Left colon (tissue), 2 donors: ENCODE results near the gene CREB3L2. TPM values are rescaled to one million over a fixed set of nuclear protein-coding genes. Genes with fewer than 3 reads are reported as not detected.
"Not testable (repeated sequence)": the region's sequence is repeated elsewhere in the genome, so short reads cannot be mapped to it uniquely, and the experiment has no call there.

Experiments
- ATAC-seq: fragments of 200-7000 bp; cut with Tn5 transposase; one replicate; pipeline ENCODE4 v1.9.1; 2020; ENCODE audit warnings: mild to moderate bottlenecking, moderate library complexity
- DNase-seq, 2 donors: peaks; one replicate each; pipeline ENCODE4 v3.0.0-alpha.2; 2020
- intact Hi-C, 2 donors: fragments of 100-400 bp; cut with DNase I in 1 of 2; cut with micrococcal nuclease in 1 of 2; formaldehyde crosslinking; loops; one replicate each; pipeline versions ENCODE4 v1.11.2 to v1.14.0; 2022; cut with DNase I, micrococcal nuclease
- total RNA-seq, 2 donors: library from RNA; stranded (reverse); fragmentation: NEBNext Ultra II Directional; extraction: Animal tissue kit (Norgen Biotek cat#: 25700); gene quantifications; one replicate each; pipeline ENCODE4 v1.2.1, GENCODE V29; 2021
- donor health status: DM: no; HTN: no; CAD: no.
- donor health status: DM: yes; HTN: yes; CAD: no.

CREB3L2 gene
- total RNA-seq, 2 donors from 2014 or later = 39.2 to 41.5 TPM

DNA sequence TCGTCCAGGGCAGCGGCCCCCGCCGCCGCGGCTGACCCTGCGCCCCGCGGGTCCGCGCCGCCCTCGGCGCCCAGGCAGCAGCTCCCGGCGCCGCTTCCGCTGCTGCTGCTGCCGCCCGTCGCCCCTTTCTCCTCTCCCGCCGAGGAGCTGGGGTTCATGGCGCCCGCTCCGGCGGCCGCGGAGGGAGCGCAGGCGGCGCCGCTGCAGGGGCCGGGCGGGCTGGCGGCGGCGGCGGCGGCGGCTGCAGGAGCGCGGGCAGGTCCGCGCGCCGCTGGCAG is 155.4 kb downstream of the CREB3L2 start:
- ATAC-seq (no peak), DNase-seq (no peak)
- intact Hi-C loops = no loop called here

DNA sequence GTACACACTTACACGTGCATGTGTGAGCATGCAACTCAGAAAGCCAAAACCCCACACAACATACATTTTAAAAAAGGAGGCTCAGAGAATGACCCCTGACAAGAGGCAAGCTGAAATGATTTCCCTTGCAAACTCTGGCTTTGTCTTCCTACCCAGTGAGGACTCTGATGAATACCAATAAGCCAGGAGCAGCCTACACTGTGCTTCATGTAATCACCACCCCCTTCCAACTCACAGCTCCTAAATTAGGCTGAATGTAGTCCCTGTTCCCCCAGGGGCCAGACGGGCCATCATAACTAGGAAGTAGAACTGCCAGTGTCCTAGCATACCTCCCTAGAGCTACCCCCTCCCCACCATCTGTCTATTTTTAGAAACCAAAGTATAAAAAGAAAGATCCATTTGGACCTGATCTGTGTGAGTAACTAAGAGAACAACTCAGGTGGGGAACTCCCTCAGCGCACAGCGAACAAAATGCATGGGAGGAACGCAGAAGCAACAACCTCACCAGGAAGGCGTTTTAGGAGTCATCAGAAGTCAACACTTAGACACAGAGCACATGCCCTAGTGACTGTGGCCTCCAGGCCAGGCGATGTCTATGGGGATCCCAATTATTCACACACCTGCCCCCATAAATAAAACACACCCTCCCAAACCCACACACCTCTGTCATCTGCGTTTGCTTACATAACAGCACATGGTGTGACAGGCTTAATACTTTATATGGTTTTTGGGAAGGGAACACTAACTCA is 157.0 kb downstream of the CREB3L2 start:
- DNase-seq (no peak), ATAC-seq (no peak)
- intact Hi-C loops = no loop called here

DNA sequence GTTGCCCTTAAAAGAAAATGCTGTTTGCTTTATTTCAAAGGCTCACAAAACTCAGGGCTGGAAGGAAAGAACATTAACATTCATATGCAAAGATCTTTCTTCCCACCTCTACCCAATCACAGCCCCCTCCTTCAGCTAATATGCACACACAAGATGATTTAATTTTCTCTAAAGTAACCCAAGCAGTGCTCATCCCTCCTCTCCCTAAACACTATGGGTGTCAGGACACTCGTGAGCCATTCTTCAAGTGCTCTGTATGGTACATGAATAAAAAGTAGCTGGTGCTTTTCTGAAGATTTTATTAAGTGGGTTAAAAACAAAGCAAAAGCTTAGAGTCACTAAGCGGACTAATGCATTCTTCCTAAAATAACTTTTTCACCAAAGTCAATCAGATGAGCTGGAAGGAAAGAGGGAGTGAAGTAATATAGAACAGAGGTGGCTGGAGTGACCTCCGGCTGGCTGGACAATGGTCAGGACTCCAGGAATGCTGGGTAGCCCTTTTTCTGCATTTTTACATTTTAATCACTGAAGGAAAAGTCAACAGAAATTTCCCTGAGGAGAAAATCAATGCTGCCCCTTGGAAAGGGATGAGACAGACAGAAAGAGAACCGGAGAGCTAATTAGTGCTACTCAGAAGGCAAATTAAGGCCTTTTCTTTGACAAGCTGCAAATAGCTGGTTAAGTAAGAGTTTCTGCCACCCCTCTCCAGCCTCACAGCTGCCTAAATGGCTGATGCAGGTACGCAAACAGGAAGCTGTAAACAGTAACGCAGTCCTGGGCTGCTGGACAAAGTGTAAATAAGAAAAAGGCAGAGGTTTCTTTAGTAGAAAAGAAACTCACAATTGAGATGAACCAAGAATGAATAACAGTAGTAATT is 161.7 kb downstream of the CREB3L2 start:
- no peak for DNase-seq
- intact Hi-C loops = no loop called here
- ATAC-seq = no peak

DNA sequence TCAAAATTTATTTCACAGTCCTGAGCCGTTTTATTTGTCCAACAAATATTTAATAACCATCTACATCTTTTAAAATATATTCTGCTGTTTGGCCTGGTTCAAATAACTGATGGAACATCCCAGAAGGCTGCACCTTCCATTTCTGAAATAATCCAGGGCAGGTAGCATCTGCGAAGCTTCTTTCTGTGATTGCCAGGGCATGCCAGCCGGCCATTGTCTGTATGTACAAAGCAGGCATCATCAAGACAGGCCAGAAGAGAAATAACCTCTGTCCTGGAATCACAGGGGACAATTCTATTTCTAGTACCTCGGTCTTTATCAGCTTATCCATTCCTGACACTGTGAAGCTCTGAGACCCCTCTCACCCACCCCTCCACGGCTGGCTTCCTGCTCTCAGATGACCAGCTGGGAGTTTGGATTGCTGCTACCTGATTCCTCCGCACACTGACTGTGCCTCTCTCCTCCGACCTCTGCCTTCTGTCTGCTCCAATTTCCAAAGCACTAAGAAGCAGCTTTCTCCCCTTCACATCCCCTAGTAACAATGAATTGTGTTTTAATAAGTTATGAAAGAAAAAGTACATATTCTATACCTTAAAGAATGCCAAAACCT is 163.1 kb downstream of the CREB3L2 start:
- intact Hi-C loops = no loop called here
- ATAC-seq (no peak), DNase-seq (no peak)

DNA sequence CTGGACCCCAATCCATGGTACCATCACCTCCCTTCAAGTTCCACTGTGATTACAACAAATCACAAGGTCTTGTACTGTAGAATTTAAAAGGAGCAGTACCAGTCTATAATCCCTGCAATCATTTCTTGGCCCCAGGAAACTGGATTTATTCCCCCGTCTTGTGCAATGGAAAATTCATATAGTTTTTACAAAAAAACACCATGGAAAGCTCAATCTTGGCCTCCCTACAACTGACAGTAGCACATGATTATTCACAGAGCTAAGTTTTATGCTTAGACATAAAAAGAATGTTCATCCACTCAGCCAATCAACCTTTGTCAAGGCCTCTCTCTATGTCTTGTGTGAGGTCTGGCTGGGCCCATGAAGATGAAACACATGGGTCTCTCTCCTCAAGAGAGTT is 165.3 kb downstream of the CREB3L2 start:
- intact Hi-C loops = no loop called here
- ATAC-seq (no peak), DNase-seq (no peak)

DNA sequence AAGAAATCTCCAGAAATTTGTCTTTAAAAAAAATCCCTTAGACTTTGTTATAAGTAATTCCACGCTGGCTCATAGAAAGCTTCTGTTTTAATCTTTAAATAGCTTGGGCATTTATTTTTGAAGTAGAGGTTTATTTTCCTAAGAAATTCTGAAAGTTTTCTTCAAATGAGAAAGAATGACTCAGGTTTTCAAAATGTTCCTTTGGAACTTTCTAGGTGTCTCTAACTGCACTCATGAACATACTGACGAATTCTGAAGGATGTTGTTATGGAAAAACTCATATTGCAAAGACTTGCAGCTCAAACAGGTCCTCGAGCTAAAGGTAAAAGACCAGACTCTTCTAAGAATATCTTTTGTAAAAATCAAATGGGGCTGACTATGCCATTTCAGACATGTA is 165.8 kb downstream of the CREB3L2 start:
- intact Hi-C loops = no loop called here
- DNase-seq (no peak), ATAC-seq (no peak)

DNA sequence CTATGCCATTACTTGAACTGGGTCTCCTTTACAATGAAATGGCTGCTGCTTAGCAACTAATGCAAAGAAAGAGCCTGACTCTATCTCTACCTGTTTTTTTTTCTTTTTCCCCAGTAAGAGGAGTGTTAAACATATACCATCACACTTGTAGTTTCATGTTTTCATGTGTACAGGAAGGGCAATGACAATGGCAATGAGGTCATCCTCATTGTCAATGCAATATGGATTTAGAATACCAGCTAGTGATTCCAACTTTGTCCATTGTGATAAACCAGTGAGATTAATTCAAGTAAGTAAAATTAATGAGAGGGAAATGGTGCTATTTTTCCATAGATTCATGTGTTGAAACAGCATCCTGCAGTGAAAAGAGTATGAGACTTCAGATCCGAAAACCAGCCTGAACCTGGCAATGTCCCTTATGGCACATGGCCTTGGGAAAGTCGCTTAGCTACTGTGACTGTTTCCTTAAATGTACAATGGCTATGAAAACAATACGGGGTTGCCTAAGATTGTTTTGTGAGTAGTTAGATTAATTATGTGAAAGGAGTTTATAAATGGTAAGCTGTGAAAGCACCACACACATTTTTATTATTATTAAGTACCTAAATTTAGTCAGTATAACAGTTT is 166.3 kb downstream of the CREB3L2 start:
- no peak for ATAC-seq
- intact Hi-C loops = no loop called here
- no peak for DNase-seq

DNA sequence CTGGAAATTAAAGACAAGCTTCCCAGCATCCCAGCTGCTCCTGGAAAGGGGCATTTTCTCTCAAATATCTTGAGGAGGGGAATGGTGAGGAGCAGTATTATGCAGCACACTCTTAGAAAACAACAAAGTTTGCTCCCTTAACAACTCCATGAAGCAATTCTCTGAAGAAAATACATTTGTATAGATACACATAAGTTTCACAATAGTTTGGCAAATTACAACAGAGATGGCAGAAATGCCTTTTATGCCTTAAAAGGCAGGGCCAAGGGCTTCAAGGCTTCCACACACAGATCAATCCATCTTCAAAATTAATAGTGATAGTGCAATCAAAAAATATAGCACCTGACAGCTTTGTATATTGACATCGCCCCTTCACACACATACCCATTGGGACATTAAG is 167.3 kb downstream of the CREB3L2 start:
- intact Hi-C loops = no loop called here
- ATAC-seq (no peak), DNase-seq (no peak)

DNA sequence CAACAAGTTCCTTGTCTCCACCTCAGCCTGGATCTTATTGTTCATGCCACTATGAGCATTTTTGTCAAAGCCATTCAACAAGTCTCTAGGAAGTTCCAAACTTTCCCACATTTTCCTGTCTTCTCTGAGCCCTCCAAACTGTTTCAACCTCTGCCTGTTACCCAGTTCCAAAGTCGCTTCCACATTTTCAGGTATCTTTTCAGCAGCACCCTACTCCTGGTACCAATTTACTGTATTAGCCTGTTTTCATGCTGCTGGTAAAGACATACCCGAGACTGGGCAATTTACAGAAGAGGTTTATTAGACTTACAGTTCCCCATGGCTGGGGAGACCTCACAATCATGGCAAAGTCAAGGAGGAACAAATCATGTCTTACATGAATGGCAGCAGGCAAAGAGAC is 168.9 kb downstream of the CREB3L2 start:
- intact Hi-C loops, ATAC-seq: not testable (repeated sequence)

DNA sequence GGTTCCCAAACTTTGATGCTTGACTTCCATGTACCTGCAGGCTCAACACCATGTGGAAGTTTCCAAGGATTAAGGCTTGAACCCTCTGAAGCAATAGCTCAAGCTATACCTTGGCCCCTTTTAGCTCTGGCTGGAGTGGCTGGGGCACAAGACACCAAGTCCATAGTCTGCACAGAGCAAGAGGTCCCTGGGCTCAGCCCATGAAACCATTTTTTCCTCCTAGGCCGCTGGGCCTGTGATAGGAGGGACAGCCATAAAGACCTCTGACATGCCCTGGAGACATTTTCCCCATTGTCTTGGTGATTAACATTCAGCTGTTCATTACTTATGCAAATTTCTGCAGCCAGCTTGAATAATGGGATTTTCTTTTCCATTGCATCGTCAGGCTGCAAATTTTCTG is 169.5 kb downstream of the CREB3L2 start:
- ATAC-seq (no peak), DNase-seq (no peak)
- intact Hi-C loops = no loop called here

More for the DNA sequence above, 168.9 kb downstream of the CREB3L2 start:
- not testable (repeated sequence) for DNase-seq

DNA sequence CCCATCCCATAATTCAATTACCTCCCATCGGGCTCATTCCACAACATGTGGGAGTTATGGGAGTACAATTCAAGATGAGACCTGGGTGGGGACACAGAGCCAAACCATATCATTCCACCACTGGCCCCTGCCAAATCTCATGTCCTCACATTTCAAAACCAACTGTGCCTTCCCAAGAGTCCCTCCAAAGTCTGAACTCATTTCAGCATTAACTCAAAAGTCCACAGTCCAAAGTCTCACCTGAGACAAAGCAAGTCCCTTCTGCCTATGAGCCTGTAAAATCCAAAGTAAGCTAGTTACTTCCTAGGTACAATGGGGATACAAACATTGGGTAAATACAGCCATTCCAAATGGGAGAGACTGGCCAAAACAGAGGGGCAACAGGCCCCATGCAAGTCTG is 170.3 kb downstream of the CREB3L2 start:
- intact Hi-C loops, DNase-seq, ATAC-seq: not testable (repeated sequence)

DNA sequence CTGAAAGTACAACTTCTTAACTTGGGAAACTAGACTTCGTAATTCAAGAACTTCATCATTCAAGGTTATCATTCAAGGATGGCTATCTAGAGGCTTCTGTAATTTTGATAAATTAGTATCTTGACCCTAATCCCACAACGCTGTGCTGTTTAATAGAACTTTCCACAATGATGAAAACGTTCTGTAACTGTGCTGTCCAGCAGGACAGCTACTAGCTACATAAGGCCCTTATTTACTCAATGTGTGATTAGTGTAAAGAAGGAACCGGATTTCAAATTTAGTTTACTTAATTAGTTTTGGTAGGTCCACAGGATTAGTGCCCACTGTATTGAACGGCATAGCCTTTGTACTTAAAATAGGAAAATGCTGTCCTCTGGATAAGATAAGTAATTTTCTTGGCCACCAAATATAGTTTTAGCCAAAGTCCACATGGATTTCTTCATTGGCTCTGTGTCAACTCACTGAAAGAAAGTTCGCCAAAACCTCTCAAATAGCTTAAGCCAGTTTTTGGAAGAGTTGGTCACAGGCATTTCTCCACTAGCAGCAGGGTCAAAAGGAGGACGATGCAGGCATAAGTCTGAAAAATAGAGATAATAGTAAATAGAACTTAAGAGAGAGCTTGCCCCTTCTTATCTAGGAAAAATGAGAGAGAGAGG is 172.4 kb downstream of the CREB3L2 start:
- ATAC-seq (no peak), DNase-seq (no peak)
- intact Hi-C loops = no loop called here

DNA sequence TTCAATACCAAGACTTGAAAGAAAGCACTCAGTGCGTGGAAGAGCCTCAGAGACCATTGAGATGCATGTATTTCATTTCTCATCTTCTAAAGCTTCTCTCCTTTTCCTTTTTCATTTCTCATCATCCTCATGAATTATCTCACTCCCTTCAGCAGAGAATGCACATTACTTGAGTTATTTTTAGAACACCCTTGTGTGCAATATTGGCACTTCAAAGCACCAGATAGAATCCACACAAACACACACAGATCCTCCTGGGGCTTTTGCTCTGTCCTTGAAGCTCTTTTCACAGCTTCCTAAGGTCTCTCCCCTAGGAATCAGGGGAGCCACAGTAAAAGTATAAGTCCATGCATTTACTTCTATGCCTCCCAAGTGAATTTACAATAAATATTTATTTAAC is 173.4 kb downstream of the CREB3L2 start:
- ATAC-seq (no peak), DNase-seq (no peak)
- intact Hi-C loops = no loop called here

DNA sequence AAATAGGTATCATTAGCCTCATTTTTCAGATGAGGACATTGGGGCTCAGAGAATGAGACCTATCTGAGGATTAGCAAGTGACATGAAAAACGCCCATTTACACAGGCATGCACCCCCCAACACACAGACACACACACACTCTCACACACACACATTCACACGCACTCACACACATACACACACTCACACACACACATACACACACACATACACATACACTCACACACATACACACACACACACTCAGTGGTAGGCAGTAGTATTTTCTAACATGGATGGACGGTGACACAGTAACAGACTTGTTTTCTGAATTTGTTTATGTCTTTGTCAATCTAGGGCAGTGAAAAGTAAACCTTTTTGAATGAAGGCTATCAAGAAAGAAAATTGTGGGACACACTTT is 176.4 kb downstream of the CREB3L2 start:
- ATAC-seq (no peak), DNase-seq (no peak)
- intact Hi-C loops = no loop called here

Other genes with a start within 250 kb of the CREB3L2 start
- under 1 TPM; 0.24 to 0.34 TPM for gene DGKI, start 155.1 kb downstream of the CREB3L2 start, total RNA-seq
- not detected for gene AKR1D1, start 74.4 kb upstream of the CREB3L2 start, total RNA-seq